Upper lobe of right lung (tissue), 1 donor: ENCODE results near the gene DNASE1L1. TPM values are rescaled to one million over a fixed set of nuclear protein-coding genes. Genes with fewer than 3 reads are reported as not detected.

Experiments
- ATAC-seq: fragments of 200-7000 bp; cut with Tn5 transposase; one replicate; pipeline ENCODE4 v1.9.1; 2020; ENCODE audit warnings: mild to moderate bottlenecking, moderate library complexity
- DNase-seq: peaks from one replicate; pipeline ENCODE4 v3.0.0-alpha.2; 2020
- H3K27ac ChIP-seq: fragments of 200-600 bp; one replicate; pipeline ENCODE4 v1.8.0; 2022
- H3K27me3 ChIP-seq: fragments of 200-600 bp; one replicate; pipeline ENCODE4 v1.8.0; 2022; ENCODE audit warnings: mild to moderate bottlenecking
- H3K36me3 ChIP-seq: fragments of 200-600 bp; one replicate; pipeline ENCODE4 v1.8.0; 2022
- H3K4me1 ChIP-seq: fragments of 200-600 bp; one replicate; pipeline ENCODE4 v1.8.0; 2022
- H3K4me3 ChIP-seq: fragments of 200-600 bp; one replicate; pipeline ENCODE4 v1.8.0; 2022; ENCODE audit warnings: mild to moderate bottlenecking
- H3K9me3 ChIP-seq: fragments of 200-600 bp; one replicate; pipeline ENCODE4 v1.8.0; 2022
- CTCF ChIP-seq: fragments of 200-600 bp; IDR thresholded peaks from one replicate; pipeline ENCODE4 v1.8.0; 2022; ENCODE audit warnings: antibody characterized with exemption
- intact Hi-C: fragments of 100-400 bp; cut with DNase I; formaldehyde crosslinking; loops from one replicate; pipeline ENCODE4 v1.11.0; 2022
- total RNA-seq: library from RNA; stranded (reverse); fragmentation: NEBNext Ultra II Directional; extraction: Animal tissue kit (Norgen Biotek cat#: 25700); gene quantifications from one replicate; pipeline ENCODE4 v1.2.1, GENCODE V29; 2021
- donor health status: DM: no; HTN: yes; CAD: no; lungs with severe emphysema.

Gene DNASE1L1
- total RNA-seq, 1 donor from 2014 or later = 37.1 TPM

GRCh38 chrX:154419688-154420401, 10.8 kb upstream of the DNASE1L1 start:
- no peak for TF ChIP-seq CTCF
- H3K27ac ChIP-seq = no peak overlapping the region
- peak; percentile 44 for ATAC-seq

GRCh38 chrX:154419189-154419588, 10.1 kb upstream of the DNASE1L1 start:
- Histone ChIP-seq H3K4me3 (no peak overlapping the region), H3K9me3 (no peaks in the 10 kb centered on the region), H3K4me1 (no peaks in the 10 kb centered on the region), H3K27ac (no peak overlapping the region), H3K27me3 (no peaks in the 10 kb centered on the region), H3K36me3 (no peaks in the 10 kb centered on the region)
- intact Hi-C loops = no loop called here
- ATAC-seq (no peak), DNase-seq (no peak)
- TF ChIP-seq CTCF = no peak

More at GRCh38 chrX:154419688-154420401, 10.8 kb upstream of the DNASE1L1 start:
- intact Hi-C loops = no loop called here
- H3K36me3 ChIP-seq = no peaks in the 10 kb centered on the region
- H3K27me3 ChIP-seq = no peaks in the 10 kb centered on the region
- H3K4me3 ChIP-seq = no peak overlapping the region
- H3K9me3 ChIP-seq = no peaks in the 10 kb centered on the region
- no peaks in the 10 kb centered on the region for H3K4me1 ChIP-seq
- no peak for DNase-seq

DNA sequence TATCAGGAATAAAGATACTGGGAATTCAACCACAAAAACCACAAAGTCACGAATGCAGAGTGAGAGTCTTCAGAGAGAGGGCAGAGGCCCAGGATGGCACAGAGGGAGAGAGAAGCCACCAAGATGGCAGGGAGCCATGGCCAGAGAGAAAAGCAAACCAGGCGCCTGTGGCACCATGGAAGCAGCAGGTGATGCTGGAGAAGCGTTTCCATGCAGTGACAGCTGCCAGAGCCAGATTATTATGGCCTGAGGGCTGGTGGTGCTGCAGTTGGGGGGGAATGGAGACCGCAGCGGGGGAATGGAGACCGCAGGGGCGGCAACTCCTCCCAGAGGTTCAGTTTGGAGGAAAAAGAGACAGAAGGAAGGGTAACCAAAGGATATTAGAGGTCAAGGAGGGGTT, 8.1 kb upstream of the DNASE1L1 start:
- peaks cover 6% of the 10 kb centered on the region for H3K36me3 ChIP-seq
- no peak overlapping the region for H3K4me3 ChIP-seq
- H3K27ac ChIP-seq = no peak overlapping the region
- DNase-seq = no peak
- no peaks in the 10 kb centered on the region for H3K9me3 ChIP-seq
- intact Hi-C loops = no loop called here
- H3K4me1 ChIP-seq = no peaks in the 10 kb centered on the region
- no peak for ATAC-seq
- no peak for TF ChIP-seq CTCF
- H3K27me3 ChIP-seq = no peaks in the 10 kb centered on the region

DNA sequence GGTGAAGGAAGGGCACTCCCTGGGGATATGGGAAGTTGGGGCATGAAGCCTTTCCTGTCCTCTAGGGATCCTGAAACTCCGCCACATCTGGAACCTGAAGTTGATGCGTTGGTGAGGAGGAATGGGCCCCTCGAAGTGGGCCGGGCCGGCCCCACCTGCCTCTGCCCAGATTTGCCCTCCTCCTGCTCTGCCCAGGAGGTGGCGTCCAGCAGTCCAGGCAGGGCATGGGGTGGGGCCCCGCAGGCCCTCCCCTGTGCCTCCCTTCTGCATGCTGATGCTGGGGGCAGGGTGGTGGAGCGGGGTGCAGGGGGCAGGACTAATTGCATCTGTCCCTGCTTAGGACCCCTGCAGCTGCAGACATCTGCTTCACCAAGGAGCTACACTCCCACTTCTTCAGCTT, 4.1 kb upstream of the DNASE1L1 start:
- Histone ChIP-seq H3K4me3 (no peak overlapping the region), H3K9me3 (no peaks in the 10 kb centered on the region), H3K4me1 (peaks cover 7% of the 10 kb centered on the region), H3K27ac (no peak overlapping the region), H3K27me3 (no peaks in the 10 kb centered on the region), H3K36me3 (peaks cover 6% of the 10 kb centered on the region)
- no peak for ATAC-seq
- intact Hi-C loops = no loop called here
- no peak for TF ChIP-seq CTCF
- no peak for DNase-seq

- Histone ChIP-seq H3K27me3 (no peaks in the 10 kb centered on the region), H3K27ac (peak overlapping the region; percentile 92), H3K4me3 (peak overlapping the region; percentile 71), H3K4me1 (peaks cover 7% of the 10 kb centered on the region), H3K9me3 (no peaks in the 10 kb centered on the region), H3K36me3 (peaks cover 6% of the 10 kb centered on the region)
- ATAC-seq (peak; percentile 21), DNase-seq (no peak)
- intact Hi-C loops = no loop called here
- no peak for TF ChIP-seq CTCF
Measured at GRCh38 chrX:154412468-154412867, 3.4 kb upstream of the DNASE1L1 start.

- intact Hi-C loops = no loop called here
- Histone ChIP-seq H3K27ac (peak overlapping the region; percentile 92), H3K27me3 (no peaks in the 10 kb centered on the region), H3K4me3 (peak overlapping the region; percentile 71), H3K4me1 (peaks cover 7% of the 10 kb centered on the region), H3K36me3 (peaks cover 6% of the 10 kb centered on the region), H3K9me3 (no peaks in the 10 kb centered on the region)
- TF ChIP-seq CTCF = no peak
- ATAC-seq (peak; percentile 77), DNase-seq (peak; percentile 88)
Measured at GRCh38 chrX:154411981-154412340, 2.9 kb upstream of the DNASE1L1 start.
